SK-N-SH treated with all-trans-retinoic acid at 6 μM for 48 hours (cell line): ENCODE results near the gene NAT14.
A peak's percentile ranks its signal among the peaks of the same experiment; 100 is the strongest.

Experiments
- ATAC-seq: fragments of 200-7000 bp; cut with Tn5 transposase; 3 replicates; pipeline ENCODE4 v1.9.1; 2020; ENCODE audit warnings: mild to moderate bottlenecking, moderate library complexity
- ARNTL ChIP-seq: fragments of 450-650 bp; formaldehyde crosslinking; IDR thresholded peaks from 2 replicates; pipeline ENCODE4 v1.5.0; 2020; ENCODE audit warnings: low read depth, mild to moderate bottlenecking, moderate library complexity, borderline replicate concordance
- BACH2 ChIP-seq: fragments of 250-450 bp; sonication (Bioruptor Pico); IDR thresholded peaks from 2 replicates; pipeline ENCODE4 v1.9.0; 2021; ENCODE audit warnings: mild to moderate bottlenecking, borderline replicate concordance
- CSDC2 ChIP-seq: fragments of 250-450 bp; sonication (Bioruptor Pico); IDR thresholded peaks from 2 replicates; pipeline ENCODE4 v1.5.0; 2020; ENCODE audit warnings: mild to moderate bottlenecking, moderate library complexity
- GLIS3 ChIP-seq: fragments of 250-450 bp; sonication (Bioruptor Pico); IDR thresholded peaks from 2 replicates; pipeline ENCODE4 v1.5.0; 2020; ENCODE audit warnings: mild to moderate bottlenecking, moderate library complexity
- ISL1 ChIP-seq: fragments of 250-450 bp; sonication (Bioruptor Pico); IDR thresholded peaks from 2 replicates; pipeline ENCODE4 v2.1.2; 2022; ENCODE audit warnings: mild to moderate bottlenecking, moderate library complexity
- PATZ1 ChIP-seq: fragments of 250-450 bp; sonication (Bioruptor Pico); IDR thresholded peaks from 2 replicates; pipeline ENCODE4 v1.8.0; 2020; ENCODE audit warnings: mild to moderate bottlenecking, moderate library complexity, borderline replicate concordance
- POU6F1 ChIP-seq: fragments of 250-450 bp; sonication (Bioruptor Pico); IDR thresholded peaks from 2 replicates; pipeline ENCODE4 v1.8.0; 2021; ENCODE audit warnings: low read depth, mild to moderate bottlenecking, moderate library complexity, borderline replicate concordance
- PPARA ChIP-seq: fragments of 250-450 bp; sonication (Bioruptor Pico); IDR thresholded peaks from 2 replicates; pipeline ENCODE4 v1.5.0; 2020; ENCODE audit warnings: mild to moderate bottlenecking, borderline replicate concordance
- SNAI2 ChIP-seq: fragments of 250-450 bp; sonication (Bioruptor Pico); IDR thresholded peaks from 2 replicates; pipeline ENCODE4 v1.5.0; 2020; ENCODE audit warnings: mild to moderate bottlenecking, moderate library complexity
- TCF4 ChIP-seq: fragments of 250-450 bp; sonication (Bioruptor Pico); IDR thresholded peaks from 2 replicates; pipeline ENCODE4 v1.8.0; 2021; ENCODE audit warnings: mild to moderate bottlenecking, moderate library complexity, borderline replicate concordance
- ZC3H10 ChIP-seq: fragments of 250-450 bp; sonication (Bioruptor Pico); IDR thresholded peaks from 2 replicates; pipeline ENCODE4 v1.5.1; 2021; ENCODE audit warnings: mild to moderate bottlenecking, moderate library complexity
- ZFP3 ChIP-seq: fragments of 250-450 bp; sonication (Bioruptor Pico); IDR thresholded peaks from 2 replicates; pipeline ENCODE4 v1.5.0; 2020; ENCODE audit warnings: mild to moderate bottlenecking, moderate library complexity
- ZFP30 ChIP-seq: fragments of 450-650 bp; formaldehyde crosslinking; IDR thresholded peaks from 2 replicates; pipeline ENCODE4 v1.5.0; 2022; ENCODE audit warnings: mild to moderate bottlenecking, moderate library complexity
- ZNF70 ChIP-seq: fragments of 450-650 bp; formaldehyde crosslinking; IDR thresholded peaks from 2 replicates; pipeline ENCODE4 v1.5.0; 2020; ENCODE audit warnings: mild to moderate bottlenecking, moderate library complexity
- ZNF8 ChIP-seq: fragments of 450-650 bp; formaldehyde crosslinking; IDR thresholded peaks from 2 replicates; pipeline ENCODE4 v1.5.0; 2020; ENCODE audit warnings: mild to moderate bottlenecking, moderate library complexity
- TF ChIP-seq, protein P1 (sequence below): fragments of 250-450 bp; sonication (Bioruptor Pico); IDR thresholded peaks from 2 replicates; pipeline ENCODE4 v1.5.1; 2020; ENCODE audit warnings: low read depth, mild to moderate bottlenecking, moderate library complexity

Gene NAT14

DNA sequence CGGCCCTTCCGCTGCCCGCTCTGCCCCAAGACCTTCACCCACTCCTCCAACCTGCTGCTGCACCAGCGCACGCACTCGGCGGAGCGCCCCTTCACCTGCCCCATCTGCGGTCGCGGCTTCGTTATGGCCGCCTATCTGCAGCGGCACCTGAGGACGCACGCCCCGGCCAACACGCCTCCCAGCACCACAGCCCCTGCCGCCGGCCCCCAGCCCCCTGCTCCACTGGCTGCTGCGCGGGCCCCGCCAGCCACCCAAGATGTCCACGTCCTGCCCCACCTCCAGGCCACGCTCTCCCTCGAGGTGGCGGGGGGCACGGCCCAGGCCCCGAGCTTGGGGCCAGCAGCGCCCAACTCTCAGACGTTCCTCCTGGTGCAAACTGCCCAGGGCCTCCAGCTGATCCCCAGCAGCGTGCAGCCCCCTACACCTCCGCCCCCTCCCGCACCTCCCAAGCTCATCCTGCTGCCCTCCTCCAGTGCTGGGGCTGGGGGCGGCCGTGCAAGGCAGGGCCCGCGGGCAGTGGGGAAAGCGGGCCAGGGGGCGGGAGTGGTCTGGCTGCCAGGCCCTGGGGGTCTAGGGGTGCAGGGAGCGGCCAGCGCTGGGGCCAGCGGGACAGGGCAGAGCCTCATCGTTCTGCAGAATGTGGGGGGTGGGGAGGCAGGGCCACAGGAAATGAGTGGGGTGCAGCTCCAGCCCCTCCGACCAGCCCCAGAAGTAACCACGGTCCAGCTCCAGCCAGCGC, 1.9 kb upstream of the NAT14 start:
- TF ChIP-seq TCF4, result no peak
- no peak for TF ChIP-seq ZNF70
- no peak for TF ChIP-seq POU6F1 (CRISPR knock-in tag)
- TF ChIP-seq ZFP3 (CRISPR knock-in tag), result no peak
- no peak for TF ChIP-seq ZC3H10 (CRISPR knock-in tag)
- no peak for TF ChIP-seq ARNTL (CRISPR knock-in tag)
- TF ChIP-seq CSDC2 (CRISPR knock-in tag), result no peak
- ATAC-seq, result no peak

- ATAC-seq, result no peak
These were observed 1.0 kb upstream of the NAT14 start for GRCh38 chr19:55483706-55484592.

DNA sequence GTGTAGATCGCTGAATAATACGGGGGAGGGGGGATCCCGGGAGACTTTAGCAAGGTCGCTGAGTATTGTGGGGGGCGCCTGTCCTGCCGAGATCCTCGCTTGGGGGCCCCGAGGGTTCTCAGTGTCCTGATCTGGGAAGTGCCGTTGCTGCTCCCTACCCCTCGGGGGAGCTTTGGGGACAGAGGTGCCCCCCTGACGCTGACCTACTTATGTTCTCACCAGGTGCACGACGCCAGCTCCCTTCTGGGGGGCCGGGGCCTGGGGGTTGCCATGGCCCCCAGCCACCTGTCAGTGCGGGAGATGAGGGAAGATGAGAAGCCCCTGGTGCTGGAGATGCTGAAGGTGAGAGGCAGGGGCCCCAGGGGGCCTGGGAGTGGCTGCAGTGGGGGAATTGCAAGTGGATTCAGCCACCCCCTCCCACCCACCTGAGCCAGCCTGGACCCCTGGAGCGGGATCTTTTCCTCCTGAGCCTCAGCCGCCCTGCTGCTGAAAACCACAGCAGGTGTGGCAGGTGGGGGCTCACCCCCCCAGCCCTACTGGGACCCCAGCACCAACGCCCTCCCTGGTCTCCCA, 537 bp downstream of the NAT14 start:
- TF ChIP-seq PATZ1 (CRISPR knock-in tag), result 0 out of 2 replicates have a peak, but pooled peaks have one; percentile 28
- TF ChIP-seq ZNF70, result no peak
- TF ChIP-seq, all 23 proteins: peak for 1
- ATAC-seq, result no peak

More at GRCh38 chr19:55483706-55484592, 1.0 kb upstream of the NAT14 start:
- TF ChIP-seq TCF4 (no peak), ZFP3 (CRISPR knock-in tag) (peak; percentile 95), ZNF8 (CRISPR knock-in tag) (no peak)

DNA sequence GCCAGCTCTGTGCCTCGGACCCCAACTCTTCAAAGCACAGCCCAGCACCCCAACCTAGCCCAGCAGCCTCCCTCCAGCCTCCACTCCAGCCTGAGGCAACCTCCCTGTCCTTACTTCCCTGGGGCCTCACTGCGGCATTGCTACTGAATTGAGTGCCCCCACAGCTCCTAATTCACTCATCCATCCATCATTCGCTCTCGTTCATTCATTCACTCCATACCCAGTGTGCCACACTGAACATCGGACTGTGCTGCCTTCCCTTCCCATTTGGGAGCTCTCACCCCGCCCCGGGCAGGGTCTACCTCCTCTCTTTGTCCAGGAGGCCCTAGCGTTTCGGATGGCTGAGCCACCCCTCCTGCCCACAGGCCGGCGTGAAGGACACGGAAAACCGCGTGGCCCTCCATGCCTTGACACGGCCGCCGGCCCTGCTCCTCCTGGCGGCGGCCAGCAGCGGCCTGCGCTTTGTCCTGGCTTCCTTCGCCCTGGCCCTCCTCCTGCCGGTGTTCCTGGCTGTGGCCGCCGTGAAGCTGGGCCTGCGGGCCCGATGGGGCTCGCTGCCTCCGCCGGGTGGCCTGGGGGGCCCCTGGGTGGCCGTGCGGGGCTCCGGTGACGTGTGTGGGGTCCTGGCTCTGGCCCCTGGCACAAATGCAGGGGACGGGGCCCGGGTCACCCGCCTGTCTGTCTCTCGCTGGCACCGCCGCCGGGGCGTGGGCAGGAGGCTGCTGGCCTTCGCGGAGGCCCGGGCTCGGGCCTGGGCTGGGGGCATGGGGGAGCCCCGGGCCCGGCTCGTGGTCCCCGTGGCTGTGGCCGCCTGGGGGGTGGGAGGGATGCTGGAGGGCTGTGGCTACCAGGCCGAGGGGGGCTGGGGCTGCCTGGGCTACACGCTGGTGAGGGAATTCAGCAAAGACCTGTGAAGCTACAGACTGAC, 1.3 kb downstream of the NAT14 start:
- peak; percentile 29 for ATAC-seq
- TF ChIP-seq, protein P1, sequence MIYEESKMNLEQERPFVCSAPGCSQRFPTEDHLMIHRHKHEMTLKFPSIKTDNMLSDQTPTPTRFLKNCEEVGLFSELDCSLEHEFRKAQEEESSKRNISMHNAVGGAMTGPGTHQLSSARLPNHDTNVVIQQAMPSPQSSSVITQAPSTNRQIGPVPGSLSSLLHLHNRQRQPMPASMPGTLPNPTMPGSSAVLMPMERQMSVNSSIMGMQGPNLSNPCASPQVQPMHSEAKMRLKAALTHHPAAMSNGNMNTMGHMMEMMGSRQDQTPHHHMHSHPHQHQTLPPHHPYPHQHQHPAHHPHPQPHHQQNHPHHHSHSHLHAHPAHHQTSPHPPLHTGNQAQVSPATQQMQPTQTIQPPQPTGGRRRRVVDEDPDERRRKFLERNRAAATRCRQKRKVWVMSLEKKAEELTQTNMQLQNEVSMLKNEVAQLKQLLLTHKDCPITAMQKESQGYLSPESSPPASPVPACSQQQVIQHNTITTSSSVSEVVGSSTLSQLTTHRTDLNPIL (CRISPR knock-in tag), result no peak
- TF ChIP-seq PPARA (CRISPR knock-in tag), result no peak
- no peak for TF ChIP-seq SNAI2 (CRISPR knock-in tag)
- no peak for TF ChIP-seq ZNF8 (CRISPR knock-in tag)
- TF ChIP-seq ZFP30 (CRISPR knock-in tag), result no peak
- no peak for TF ChIP-seq ISL1
- no peak for TF ChIP-seq BACH2 (CRISPR knock-in tag)
- no peak for TF ChIP-seq TCF4
- TF ChIP-seq CSDC2 (CRISPR knock-in tag), result no peak
- no peak for TF ChIP-seq GLIS3
- no peak for TF ChIP-seq PATZ1 (CRISPR knock-in tag)
